Caco-2 (cell line): ENCODE data around the gene HSPA12A. TPM values are rescaled to one million over a fixed set of nuclear protein-coding genes. Genes with fewer than 3 reads are reported as not detected.

Experiments used
- BruUV-seq: library from RNA; stranded (reverse); fragments of 400-500 nt; replicated peaks from 2 replicates; lab custom pipeline; 2021; lab: Mats Ljungman, UMichigan
- CTCF ChIA-PET: fragments of 300-600 bp; sonication (Branson Sonifier 250); formaldehyde crosslinking; loops from one replicate; lab custom pipeline; 2022; ENCODE audit warnings: antibody characterized with exemption; lab: Charles Lee
- POLR2A ChIA-PET: fragments of 300-600 bp; sonication (Branson Sonifier 250); formaldehyde crosslinking; loops from one replicate; lab custom pipeline; 2022; ENCODE audit warnings: antibody characterized with exemption; lab: Charles Lee
- DNase-seq, 2 experiments: peaks; one replicate each; pipeline versions ENCODE4 v3.0.0 to v3.0.0-alpha.2; 2020 to 2022
- H3K27me3 ChIP-seq: replicated peaks from 2 replicates; pipeline ENCODE4 v1.6.0; 2011; ENCODE audit warnings: low read length; ENCODE audit not compliant: control insufficient read depth, insufficient read depth
- H3K36me3 ChIP-seq: 2 replicates; pipeline ENCODE4 v1.5.1; 2011; ENCODE audit warnings: low read length; ENCODE audit not compliant: control insufficient read depth, insufficient read depth
- H3K4me1 ChIP-seq: fragments of 250-450 bp; sonication (Bioruptor Pico); 2 replicates; pipeline ENCODE4 v1.5.1; 2020; ENCODE audit warnings: mild to moderate bottlenecking
- H3K4me3 ChIP-seq: 2 replicates; pipeline ENCODE4 v1.5.1; 2011; ENCODE audit warnings: low read depth, mild to moderate bottlenecking, control low read depth, low read length
- H3K9me3 ChIP-seq: fragments of 250-450 bp; sonication (Bioruptor Pico); 2 replicates; pipeline ENCODE4 v1.5.1; 2020; ENCODE audit warnings: mild to moderate bottlenecking, moderate library complexity
- H3K27ac Mint-ChIP-seq: one replicate; pipeline ENCODE4 v1.8.0; 2022; ENCODE audit warnings: mixed read lengths; ENCODE audit not compliant: unreplicated experiment
- H3K27me3 Mint-ChIP-seq: one replicate; pipeline ENCODE4 v1.8.0; 2022; ENCODE audit warnings: mixed read lengths; ENCODE audit not compliant: insufficient read depth, unreplicated experiment
- H3K36me3 Mint-ChIP-seq: one replicate; pipeline ENCODE4 v1.8.0; 2022; ENCODE audit warnings: mild to moderate bottlenecking, mixed read lengths; ENCODE audit not compliant: insufficient read depth, unreplicated experiment
- H3K4me1 Mint-ChIP-seq: one replicate; pipeline ENCODE4 v1.8.0; 2022; ENCODE audit warnings: low read depth, mixed read lengths; ENCODE audit not compliant: unreplicated experiment
- H3K4me3 Mint-ChIP-seq: one replicate; pipeline ENCODE4 v1.8.0; 2022; ENCODE audit warnings: mild to moderate bottlenecking, moderate library complexity, mixed read lengths; ENCODE audit not compliant: unreplicated experiment
- H3K9me3 Mint-ChIP-seq: one replicate; pipeline ENCODE4 v1.8.0; 2022; ENCODE audit warnings: mixed read lengths; ENCODE audit not compliant: unreplicated experiment
- intact Hi-C: fragments of 100-400 bp; cut with micrococcal nuclease; formaldehyde crosslinking; loops from one replicate; pipeline ENCODE4 v1.10.0; 2022; ENCODE audit not compliant: unreplicated experiment
- total RNA-seq: library from RNA; stranded (reverse); gene quantifications from 2 replicates; pipeline ENCODE4 v1.2.3, GENCODE V29; 2022
- TF ChIP-seq, protein P1 (sequence below), 2 experiments: fragments of 200-600 bp in 1 of 2; IDR thresholded peaks; 1 replicate in 1 of 2; 2 replicates in 1 of 2; pipeline versions ENCODE4 v1.5.1 to v1.8.0; 2011 to 2022; ENCODE audit warnings: antibody characterized with exemption in 1 of 2, control low read depth in 1 of 2, inconsistent platforms in 1 of 2, low read depth in 1 of 2, low read length in 1 of 2, mild to moderate bottlenecking in 1 of 2, moderate library complexity in 1 of 2; ENCODE audit not compliant: insufficient read depth in 1 of 2, severe bottlenecking in 1 of 2, unreplicated experiment in 1 of 2

HSPA12A gene
- total RNA-seq, 1 experiment from 2014 or later = 27.0 TPM

DNA sequence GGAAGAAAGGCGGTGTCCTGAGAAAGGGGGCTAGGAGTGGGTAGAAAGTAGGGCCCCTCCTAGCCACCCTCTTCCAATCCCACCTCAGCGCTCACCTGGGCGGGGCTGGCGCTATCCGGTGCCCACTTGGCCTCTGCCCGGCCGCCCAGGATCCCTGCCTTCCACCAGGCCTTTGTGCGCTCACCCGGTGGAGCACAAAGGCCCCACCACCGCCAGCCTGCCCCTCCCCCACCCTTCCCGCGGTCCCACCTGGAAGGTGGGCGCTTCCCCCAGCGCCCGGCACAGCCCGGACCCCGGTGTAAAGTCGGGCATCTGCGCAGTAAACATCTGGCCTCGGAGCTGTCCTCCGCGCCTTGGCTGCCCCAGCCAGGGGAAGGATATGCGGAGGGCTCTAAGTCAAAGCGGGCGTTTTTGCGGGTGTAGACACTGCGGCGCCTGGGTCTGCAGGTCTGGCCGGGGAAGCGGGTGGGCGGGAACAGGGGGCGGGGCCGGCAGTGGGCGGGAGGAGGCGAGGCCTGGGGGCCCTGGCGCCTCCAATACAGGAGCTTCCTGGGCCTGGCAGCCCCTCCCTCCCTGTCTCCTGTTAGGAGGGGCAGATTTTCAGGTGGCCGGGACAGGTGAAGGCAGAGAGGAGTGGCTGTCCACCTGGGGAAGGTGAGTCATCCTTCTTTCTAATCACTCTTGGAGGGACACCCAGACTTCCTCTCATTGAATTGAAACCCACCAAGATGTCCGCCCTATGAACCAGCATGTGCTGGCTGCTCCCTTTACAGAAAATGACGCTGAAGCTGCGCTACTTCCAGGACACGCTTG, 72.3 kb downstream of the HSPA12A start:
- intact Hi-C loops = no loop called here
- POLR2A ChIA-PET = no interaction called here
- CTCF ChIA-PET = interaction anchor here (0.5 kb wide), 1 partner anchor 505 kb away, joined by 3 read pairs; no protein-coding TSS in a partner anchor
- H3K4me3 ChIP-seq = no peak overlapping the region
- no peak for DNase-seq
- no peak overlapping the region for H3K4me3 Mint-ChIP-seq
- H3K9me3 ChIP-seq = no peaks in the 10 kb centered on the region
- no peaks in the 10 kb centered on the region for H3K4me1 ChIP-seq
- no TSS peak for BruUV-seq
- H3K36me3 Mint-ChIP-seq = no peaks in the 10 kb centered on the region
- H3K27ac Mint-ChIP-seq = no peak overlapping the region
- H3K4me1 Mint-ChIP-seq = no peaks in the 10 kb centered on the region
- H3K9me3 Mint-ChIP-seq = no peaks in the 10 kb centered on the region
- no peaks in the 10 kb centered on the region for H3K27me3 ChIP-seq
- no peaks in the 10 kb centered on the region for H3K36me3 ChIP-seq
- TF ChIP-seq, protein P1, sequence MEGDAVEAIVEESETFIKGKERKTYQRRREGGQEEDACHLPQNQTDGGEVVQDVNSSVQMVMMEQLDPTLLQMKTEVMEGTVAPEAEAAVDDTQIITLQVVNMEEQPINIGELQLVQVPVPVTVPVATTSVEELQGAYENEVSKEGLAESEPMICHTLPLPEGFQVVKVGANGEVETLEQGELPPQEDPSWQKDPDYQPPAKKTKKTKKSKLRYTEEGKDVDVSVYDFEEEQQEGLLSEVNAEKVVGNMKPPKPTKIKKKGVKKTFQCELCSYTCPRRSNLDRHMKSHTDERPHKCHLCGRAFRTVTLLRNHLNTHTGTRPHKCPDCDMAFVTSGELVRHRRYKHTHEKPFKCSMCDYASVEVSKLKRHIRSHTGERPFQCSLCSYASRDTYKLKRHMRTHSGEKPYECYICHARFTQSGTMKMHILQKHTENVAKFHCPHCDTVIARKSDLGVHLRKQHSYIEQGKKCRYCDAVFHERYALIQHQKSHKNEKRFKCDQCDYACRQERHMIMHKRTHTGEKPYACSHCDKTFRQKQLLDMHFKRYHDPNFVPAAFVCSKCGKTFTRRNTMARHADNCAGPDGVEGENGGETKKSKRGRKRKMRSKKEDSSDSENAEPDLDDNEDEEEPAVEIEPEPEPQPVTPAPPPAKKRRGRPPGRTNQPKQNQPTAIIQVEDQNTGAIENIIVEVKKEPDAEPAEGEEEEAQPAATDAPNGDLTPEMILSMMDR (IDR thresholded peaks at IDR 0.05; ENCODE audit: insufficient read depth in 1 of 2, low read depth in 1 of 2, low read length in 1 of 2, severe bottlenecking in 1 of 2, unreplicated experiment in 1 of 2) = no peak
- H3K27me3 Mint-ChIP-seq = no peaks in the 10 kb centered on the region

DNA sequence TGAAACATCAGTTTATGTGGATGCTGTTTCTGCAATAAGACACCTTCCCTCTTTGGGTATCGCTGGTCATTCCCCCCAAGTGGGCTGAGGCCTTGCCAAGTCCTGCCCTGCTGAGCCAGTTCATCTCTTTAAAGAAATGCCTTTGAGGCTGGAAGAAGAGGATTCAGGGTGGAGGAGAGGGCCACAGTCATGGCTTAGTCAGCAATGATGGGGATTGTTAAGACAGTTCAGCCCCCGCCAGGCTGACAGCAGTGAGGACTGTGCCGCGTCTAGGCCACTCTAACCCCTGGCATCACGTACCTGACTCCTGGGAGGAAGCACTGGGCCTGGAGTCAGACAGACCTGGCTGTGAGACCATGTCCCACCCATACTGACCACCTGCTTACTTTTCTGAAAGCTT, 73.3 kb downstream of the HSPA12A start:
- no TSS peak for BruUV-seq
- intact Hi-C loops = no loop called here
- ChIA-PET POLR2A (no interaction called here), CTCF (no interaction called here)
- Mint-ChIP-seq H3K27me3 (peaks cover 3% of the 10 kb centered on the region), H3K4me1 (no peaks in the 10 kb centered on the region), H3K27ac (no peak overlapping the region), H3K9me3 (no peaks in the 10 kb centered on the region), H3K36me3 (no peaks in the 10 kb centered on the region), H3K4me3 (no peak overlapping the region)
- no peak for DNase-seq
- Histone ChIP-seq H3K9me3 (no peaks in the 10 kb centered on the region), H3K27me3 (no peaks in the 10 kb centered on the region), H3K4me3 (no peak overlapping the region), H3K4me1 (no peaks in the 10 kb centered on the region), H3K36me3 (no peaks in the 10 kb centered on the region)
- TF ChIP-seq, protein P1 (IDR thresholded peaks at IDR 0.05; ENCODE audit: insufficient read depth in 1 of 2, low read depth in 1 of 2, low read length in 1 of 2, severe bottlenecking in 1 of 2, unreplicated experiment in 1 of 2) = no peak

DNA sequence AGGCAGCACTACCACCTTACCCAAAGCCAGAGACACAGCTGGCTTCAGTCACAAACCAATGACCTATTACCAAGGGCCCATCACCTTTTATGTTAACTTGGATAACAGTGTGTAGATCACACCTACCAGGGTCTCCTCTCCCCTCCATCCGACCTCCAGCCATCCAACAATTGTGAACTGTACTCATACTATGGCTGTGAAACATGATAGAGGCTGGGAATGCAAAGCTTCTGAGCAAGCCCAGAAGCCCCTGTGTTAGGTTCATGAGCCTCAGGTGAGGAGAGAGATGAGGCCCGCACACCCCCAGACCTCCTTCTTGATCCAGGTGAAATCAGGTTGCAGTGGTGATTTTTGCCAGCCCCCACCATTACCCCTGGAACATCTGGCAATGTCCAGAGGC, 73.9 kb downstream of the HSPA12A start:
- POLR2A ChIA-PET = no interaction called here
- Histone ChIP-seq H3K4me3 (no peak overlapping the region), H3K4me1 (no peaks in the 10 kb centered on the region), H3K27me3 (no peaks in the 10 kb centered on the region), H3K9me3 (no peaks in the 10 kb centered on the region), H3K36me3 (no peaks in the 10 kb centered on the region)
- H3K36me3 Mint-ChIP-seq = no peaks in the 10 kb centered on the region
- no peak overlapping the region for H3K27ac Mint-ChIP-seq
- CTCF ChIA-PET = no interaction called here
- no peaks in the 10 kb centered on the region for H3K4me1 Mint-ChIP-seq
- H3K4me3 Mint-ChIP-seq = no peak overlapping the region
- peaks cover 3% of the 10 kb centered on the region for H3K27me3 Mint-ChIP-seq
- DNase-seq = no peak
- TF ChIP-seq, protein P1 (IDR thresholded peaks at IDR 0.05; ENCODE audit: insufficient read depth in 1 of 2, low read depth in 1 of 2, low read length in 1 of 2, severe bottlenecking in 1 of 2, unreplicated experiment in 1 of 2) = no peak
- intact Hi-C loops = no loop called here
- BruUV-seq = no TSS peak
- H3K9me3 Mint-ChIP-seq = no peaks in the 10 kb centered on the region
